Amniotic epithelial cell (primary cell): ENCODE measurements around the gene WDTC1.
A peak's percentile ranks its signal among the peaks of the same experiment; 100 is the strongest.

Experiments
- DNase-seq: peaks from one replicate; pipeline ENCODE4 v3.0.0-alpha.2; 2010; ENCODE audit warnings: low read depth

Gene WDTC1

DNA sequence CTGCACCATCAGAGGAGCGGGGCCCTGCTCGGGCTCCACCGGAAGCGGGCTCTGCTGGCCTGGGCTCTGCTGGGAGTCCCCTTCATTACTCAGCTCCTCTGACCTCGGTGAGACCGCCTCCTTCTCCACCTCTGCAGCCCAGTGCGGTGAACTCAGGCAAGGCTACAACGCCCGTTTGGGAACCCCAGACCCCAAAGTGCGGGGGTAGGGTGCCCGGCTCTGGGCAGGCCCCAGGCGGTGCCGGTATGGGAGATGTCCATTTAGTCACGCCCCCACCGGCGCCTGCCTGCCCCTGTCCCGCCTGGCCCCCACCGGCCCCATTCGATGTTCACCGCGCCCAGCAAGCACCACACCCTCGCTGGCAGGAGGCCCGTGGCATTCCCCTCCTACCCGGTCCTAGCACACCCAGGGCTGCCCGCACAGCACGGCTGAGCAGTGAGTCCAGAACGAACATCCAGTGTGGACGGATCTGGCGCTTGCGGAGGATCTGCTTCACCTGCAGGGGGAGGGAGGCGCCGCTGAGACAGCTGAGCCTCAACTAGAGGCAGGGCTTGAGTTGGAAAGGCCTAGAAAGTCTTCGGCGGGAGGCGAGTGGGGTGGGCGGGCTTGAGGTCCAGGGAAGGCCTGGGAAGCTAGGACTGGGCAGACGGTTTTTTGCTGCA, 122.3 kb downstream of the WDTC1 start:
- DNase-seq: peak; percentile 27

DNA sequence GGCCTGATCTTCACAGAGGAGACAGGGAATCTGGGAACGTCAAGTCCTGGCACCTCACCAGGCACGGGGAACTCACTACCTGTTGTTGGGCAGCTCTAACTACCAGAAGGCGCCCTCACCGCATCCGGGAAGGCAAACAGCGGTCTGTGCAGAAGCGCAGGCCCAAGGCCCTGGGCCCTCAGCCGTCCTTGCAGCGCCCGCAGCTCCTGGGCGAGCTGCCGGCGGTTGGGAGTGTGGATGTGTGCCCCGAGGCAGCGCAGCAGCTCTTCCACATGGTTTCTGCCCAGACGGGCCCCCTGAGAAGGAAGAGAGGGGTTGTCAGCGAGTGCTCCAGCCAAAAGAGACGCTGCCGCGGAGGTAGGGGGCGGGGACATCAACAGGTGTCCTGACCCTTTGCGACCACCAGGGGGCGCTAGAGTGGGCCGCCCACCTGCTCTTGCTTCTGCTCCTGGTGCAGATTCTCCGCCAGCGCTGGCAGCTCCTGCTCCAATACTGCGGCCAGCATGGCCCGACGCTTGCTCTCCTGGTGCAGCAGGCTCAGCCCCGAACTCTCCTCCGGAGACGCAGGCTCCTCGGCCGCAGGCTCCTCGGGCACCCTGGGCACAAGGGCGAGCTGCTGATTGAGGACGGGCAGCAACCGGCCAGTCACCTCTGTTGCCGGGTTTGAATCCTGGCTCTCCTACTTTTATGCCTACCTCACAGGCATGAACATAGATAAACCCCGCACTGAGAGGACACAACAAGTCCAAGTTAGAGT, 123.0 kb downstream of the WDTC1 start:
- peak; percentile 34 for DNase-seq
